ENCODE results near the gene RTKN.

Gene RTKN, protein sequence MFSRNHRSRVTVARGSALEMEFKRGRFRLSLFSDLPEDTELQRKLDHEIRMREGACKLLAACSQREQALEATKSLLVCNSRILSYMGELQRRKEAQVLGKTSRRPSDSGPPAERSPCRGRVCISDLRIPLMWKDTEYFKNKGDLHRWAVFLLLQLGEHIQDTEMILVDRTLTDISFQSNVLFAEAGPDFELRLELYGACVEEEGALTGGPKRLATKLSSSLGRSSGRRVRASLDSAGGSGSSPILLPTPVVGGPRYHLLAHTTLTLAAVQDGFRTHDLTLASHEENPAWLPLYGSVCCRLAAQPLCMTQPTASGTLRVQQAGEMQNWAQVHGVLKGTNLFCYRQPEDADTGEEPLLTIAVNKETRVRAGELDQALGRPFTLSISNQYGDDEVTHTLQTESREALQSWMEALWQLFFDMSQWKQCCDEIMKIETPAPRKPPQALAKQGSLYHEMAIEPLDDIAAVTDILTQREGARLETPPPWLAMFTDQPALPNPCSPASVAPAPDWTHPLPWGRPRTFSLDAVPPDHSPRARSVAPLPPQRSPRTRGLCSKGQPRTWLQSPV

DNA sequence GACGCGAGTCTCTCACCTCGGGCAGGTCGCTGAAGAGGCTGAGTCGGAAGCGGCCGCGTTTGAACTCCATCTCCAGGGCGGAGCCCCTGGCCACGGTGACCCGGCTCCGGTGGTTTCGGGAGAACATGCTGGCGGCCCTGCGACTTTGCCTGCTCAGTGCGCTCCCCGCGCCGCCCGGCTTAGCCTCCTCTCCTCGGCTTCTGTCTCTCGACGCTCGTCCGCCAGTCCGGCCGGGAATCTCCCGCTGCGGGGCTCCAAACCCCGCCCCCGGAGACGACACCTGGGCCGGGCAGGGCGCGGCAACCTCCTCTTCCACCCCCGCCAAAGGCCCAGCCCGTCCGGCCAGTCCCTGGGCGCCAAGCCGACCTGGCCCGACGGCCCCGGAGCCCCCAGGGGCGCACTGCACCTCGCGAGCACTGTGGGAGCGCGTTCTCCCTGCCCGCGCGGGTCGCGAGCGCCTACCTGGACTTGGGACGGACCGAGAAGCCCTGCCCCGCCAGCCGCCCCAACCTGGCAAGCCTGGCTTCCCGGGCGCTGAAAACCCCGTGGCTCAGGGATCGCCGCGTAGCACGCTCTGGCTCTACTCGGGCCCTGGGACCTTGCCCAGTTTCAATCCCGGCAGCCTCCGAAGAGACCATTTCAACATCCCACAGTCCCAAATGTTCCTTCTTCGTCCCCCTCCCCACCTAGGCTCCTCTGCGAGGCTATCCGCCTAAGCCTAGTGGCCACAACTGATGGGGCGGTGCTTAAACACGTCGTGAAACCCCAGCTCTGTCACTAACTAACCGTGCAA lies at the start of gene RTKN:
RTKN (minus strand) TSS at position 248 of the 793 bp plus-strand sequence; CDS start at position 127, 121 bp downstream.
- peak within 1 kb of the TSS; percentile 38; the same call in 1 of the 2 replicates for H3K4me3 ChIP-seq (ENCODE audit: low read length)

DNA sequence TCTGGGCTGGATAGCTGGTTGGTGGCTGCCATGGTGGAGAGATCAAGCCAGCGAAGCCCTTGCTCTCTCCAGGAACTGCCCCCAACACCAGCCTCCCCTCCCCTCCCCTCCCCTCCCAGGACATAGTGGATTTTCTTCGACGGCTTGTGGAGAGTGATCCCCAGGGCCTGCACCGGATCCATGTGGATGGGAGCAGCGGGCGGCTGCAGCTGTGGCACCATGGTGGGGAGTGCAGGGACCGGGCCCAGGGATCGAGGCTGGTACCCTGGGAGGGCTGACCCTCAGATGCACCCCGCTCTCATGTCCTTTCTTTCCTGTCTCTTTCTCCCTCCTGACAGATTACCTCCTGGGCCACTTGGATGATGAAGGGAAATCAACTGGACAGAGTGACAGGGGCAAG lies 48.2 kb upstream of the RTKN start:
- no peak overlapping the region for H3K4me3 ChIP-seq (ENCODE audit: low read length)
- TF ChIP-seq ZNF274 (IDR thresholded peaks at IDR 0.05; ENCODE audit: low read depth, low read length): no peak

More for the DNA sequence above, at the start of gene RTKN:
- TF ChIP-seq ZNF274 (IDR thresholded peaks at IDR 0.05; ENCODE audit: low read depth, low read length): no peak

DNA sequence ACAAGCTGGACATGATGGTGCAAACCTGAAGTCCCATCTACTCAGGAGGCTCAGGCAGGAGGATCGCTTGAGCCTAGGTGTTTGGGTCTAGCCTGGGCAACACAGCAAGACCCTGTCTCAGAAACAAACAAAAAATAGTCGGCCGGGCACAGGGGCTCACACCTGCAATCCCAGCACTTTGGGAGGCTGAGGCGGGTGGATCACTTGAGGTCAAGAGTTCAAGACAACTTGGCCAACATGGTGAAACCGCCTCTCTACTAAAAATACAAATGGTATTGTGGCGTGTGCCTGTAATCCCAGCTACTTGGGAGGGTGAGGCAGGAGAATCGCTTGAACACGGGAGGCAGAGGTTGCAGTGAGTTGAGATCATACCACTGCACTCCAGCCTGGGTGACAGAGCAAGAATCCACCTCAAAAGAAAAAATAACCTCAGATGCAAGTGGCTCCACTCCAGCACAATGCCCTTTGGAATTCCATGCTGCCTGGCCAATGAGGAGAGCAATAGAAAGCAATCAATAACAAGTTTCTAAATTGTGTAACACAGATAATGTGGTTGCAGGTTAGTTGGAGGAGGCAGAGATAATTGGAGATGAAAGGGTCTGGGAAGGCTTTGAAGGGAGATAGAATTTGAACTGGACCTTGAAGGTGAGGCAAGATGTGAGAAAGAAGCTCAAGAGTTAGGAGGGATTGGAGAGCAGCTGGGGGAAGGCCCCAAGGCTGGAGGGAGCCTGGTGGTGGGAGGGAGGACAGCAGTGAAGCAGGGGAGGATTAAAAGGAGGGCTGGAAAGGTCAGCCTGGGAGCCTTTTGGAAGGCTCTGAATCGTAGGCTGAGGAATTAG lies 47.1 kb upstream of the RTKN start:
- H3K4me3 ChIP-seq (ENCODE audit: low read length): no peak overlapping the region
- no peak for TF ChIP-seq ZNF274 (IDR thresholded peaks at IDR 0.05; ENCODE audit: low read depth, low read length)

DNA sequence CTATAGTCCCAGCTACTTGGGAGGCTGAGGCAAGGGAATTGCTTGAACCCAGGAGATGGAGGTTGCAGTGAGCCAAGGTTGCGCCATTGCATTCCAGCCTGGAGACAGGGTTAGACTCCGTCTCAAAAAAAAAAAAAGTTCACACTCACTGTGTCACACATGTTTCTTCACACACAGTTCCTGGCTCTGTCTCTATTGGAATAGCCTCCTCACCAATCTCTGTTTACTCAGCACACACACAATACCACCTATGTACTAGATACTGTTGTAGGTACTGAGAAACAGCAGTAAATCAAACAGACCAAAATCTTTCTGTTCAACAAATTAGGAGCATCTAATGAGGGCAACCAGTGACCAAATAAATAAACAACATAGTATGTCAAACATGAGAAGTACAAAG lies 44.4 kb upstream of the RTKN start:
- no peak overlapping the region for H3K4me3 ChIP-seq (ENCODE audit: low read length)
- no peak for TF ChIP-seq ZNF274 (IDR thresholded peaks at IDR 0.05; ENCODE audit: low read depth, low read length)

DNA sequence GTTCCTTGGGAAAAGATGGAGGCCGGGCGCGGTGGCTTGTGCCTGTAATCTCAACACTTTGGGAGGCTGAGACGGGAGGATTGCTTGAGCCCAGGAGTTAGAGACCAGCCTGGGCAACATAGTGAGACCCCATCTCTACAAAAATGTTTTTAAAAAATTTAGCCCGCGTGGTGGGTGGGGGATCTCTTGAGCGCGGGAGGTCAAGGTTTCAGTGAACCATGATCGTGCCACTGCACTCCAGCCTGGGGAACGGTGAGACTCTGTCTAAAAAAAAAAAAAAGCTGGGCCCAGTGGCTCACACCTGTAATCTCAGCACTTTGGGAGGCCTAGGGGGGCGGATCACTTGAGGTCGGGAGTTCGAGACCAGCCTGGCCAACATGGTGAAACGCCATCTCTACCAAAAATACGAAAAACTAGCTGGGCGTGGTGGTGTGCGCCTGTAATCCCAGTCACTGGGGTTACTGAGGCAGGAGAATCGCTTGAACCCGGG lies 42.0 kb upstream of the RTKN start:
- peak overlapping the region; percentile 76; the same call in 1 of the 2 replicates for H3K4me3 ChIP-seq (ENCODE audit: low read length)

DNA sequence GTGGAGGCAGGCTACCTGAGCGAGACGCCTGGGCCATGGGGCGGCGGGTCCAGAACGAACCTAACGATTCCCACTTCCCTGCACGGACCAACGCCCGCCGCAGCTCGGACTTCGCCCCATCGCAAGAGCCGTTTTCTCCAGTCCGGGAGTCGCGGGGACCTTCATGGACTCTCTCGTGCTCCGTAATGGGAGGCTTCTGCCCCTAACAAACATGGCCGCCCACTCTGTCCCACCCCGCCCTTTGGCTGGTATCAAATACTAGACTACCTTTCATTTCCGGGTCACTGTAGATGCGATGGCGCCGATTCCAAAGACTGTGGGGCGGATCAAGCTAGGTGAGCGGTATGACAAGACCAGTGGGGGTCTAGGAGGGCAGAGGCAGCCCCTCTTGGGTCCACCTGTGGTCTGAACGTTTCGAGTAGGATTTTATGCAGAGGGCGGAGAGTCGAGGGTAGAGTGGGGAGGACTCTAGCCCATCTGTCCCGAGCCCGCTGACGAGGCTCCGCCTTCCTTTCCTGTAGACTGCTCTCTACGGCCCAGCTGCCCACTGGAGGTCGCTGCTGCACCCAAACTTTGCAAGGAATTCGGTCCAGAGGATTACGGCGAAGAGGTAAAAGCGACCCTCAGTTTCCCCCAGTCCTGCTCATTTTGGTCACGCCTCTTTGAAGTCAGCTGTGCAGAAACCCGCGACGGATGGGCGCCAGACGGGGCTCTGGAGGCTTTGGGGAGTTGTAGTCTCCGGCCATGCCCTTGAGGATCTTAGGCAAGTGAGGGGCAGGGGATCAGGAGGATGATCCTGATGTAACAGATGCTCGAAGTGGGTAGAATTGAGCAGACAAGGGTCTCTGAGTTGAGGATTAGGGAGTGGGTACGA lies 41.3 kb upstream of the RTKN start, which contains the start of the genes CCDC142 and TTC31:
CCDC142 (minus strand) TSS at position 198 of the 874 bp plus-strand sequence; CDS start at position 37, 161 bp downstream.
TTC31 (plus strand) TSS at position 281 of the 874 bp plus-strand sequence; CDS start at position 296, 15 bp downstream.
- no peak for TF ChIP-seq ZNF274 (IDR thresholded peaks at IDR 0.05; ENCODE audit: low read depth, low read length)
- H3K4me3 ChIP-seq (ENCODE audit: low read length): peak within 1 kb of the TSS; percentile 76

DNA sequence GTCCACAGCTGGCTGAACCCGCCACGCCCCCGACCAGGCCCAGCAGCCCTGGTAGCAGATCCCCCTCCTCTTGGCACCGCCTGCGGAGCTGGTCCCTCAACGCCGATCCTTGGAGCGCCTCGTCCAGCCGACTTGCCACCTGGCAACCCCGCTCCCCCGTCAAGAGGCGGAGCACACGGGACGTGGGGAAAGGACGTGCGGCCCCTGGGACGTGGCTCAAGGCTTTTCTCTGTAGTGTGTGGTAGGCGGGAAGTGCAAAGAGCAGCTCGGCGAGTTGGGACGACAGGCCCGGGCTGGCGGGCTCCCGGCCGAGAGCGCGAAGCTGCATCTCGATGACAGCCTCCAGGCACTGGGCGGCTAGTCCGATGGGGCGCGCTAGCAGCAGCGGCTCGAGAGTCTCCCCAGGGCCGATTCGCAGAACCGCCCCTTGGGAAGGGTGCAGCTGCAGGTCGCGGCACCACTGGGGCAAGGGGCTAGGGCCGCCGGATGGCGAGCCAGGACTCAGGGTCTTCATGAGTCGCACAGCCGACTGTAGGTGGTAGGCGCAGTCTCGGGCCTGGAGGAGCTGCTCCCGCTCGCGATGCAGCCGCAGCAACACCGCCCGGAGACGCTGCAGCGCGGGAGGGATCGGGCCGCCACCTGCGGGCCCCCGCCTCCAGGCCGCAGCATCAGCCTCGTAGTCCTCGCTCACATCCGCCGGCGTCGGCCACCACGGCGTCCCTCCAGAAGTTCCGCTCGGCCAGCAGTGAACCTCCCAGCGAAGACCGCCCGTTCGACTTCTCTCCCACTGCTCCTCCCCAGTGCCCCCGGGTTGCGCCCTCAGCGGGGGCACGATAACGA lies 40.4 kb upstream of the RTKN start:
- TF ChIP-seq ZNF274 (IDR thresholded peaks at IDR 0.05; ENCODE audit: low read depth, low read length): no peak
- H3K4me3 ChIP-seq (ENCODE audit: low read length): peak overlapping the region; percentile 76

DNA sequence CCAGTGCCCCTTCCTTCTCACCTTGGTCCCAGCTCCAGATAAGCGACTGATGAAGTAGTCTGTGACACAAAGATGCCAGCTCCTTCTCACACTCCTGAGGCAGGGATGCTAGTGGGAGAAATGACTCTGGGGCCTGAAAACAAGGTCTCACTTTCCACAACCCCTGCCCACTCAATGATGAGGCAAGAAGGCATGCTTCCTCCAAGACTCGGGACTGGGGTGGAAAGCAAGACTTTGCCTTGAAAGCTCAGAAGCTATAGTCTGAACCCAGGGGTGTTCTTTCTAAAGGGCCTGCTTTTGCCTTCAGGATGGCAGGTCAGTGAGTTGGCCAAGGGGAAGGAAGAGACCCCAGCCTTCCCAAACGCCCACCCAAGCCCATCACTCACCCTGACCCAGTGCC lies 39.7 kb upstream of the RTKN start:
- TF ChIP-seq ZNF274 (IDR thresholded peaks at IDR 0.05; ENCODE audit: low read depth, low read length): no peak
- peak overlapping the region; percentile 76; the same call in 1 of the 2 replicates for H3K4me3 ChIP-seq (ENCODE audit: low read length)

DNA sequence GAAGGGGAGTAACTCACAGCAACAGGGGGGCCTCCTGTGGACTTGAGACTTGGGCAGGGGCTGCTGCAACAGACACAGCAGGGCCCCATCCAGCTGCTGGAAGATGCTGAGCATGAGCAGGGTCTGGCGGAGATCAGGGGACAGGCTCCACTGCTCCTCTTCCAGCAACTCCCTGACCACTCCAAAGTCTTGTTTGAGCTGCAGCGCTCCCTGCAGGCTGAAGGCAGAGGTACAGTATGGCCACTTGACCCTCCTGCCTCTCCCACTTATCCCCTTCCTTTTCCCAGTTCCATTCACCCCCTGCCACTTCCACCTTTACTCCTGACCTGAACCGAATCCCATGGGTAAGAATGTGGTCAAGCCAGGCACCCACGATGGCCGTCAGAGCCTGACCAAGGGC lies 33.2 kb upstream of the RTKN start:
- TF ChIP-seq ZNF274 (IDR thresholded peaks at IDR 0.05; ENCODE audit: low read depth, low read length): no peak
- H3K4me3 ChIP-seq (ENCODE audit: low read length): no peak overlapping the region

DNA sequence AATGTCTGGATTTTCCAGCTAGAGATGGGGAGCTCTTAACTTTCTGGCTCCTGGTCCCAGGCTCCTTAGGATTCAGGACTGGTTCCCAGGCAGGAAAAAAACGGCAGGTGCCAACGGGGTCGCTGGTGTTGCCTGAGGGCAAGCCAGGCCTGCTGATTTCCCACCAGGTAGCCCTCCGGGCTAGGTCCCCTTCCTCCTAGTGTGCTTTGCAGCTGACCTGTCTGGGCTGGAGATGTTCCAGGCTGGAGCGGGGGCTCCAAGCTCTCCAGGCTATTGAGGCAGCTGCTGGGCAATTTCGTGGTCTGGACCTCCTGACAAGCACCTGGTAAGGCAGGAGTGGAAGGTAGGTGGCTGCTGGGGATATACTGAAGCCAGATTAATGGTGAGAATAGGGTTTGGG lies 32.7 kb upstream of the RTKN start:
- no peak for TF ChIP-seq ZNF274 (IDR thresholded peaks at IDR 0.05; ENCODE audit: low read depth, low read length)
- H3K4me3 ChIP-seq (ENCODE audit: low read length): no peak overlapping the region

DNA sequence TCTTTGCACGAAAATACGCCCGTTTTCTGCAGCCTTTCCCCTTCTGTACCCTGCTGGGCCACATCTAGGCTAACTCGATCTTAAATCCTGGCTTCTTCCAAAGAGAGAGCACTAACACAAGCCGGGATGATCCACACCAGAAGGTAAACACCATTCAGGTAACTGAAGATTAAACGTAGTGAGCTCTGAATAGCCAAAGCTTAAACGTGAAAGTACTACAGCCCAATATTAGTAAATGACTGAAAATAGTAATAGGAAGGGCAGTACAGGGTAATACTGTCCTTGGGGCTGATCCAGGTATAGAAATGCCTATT lies 31.2 kb upstream of the RTKN start:
- H3K4me3 ChIP-seq (ENCODE audit: low read length): peak overlapping the region; percentile 69
- no peak for TF ChIP-seq ZNF274 (IDR thresholded peaks at IDR 0.05; ENCODE audit: low read depth, low read length)

Data from GM08714 (cell line).